Effector memory CD4-positive, alpha-beta T cell (primary cell): ENCODE measurements around the gene SUMF1.

ENCODE experiments used
- DNase-seq, 3 donors: peaks; one replicate each; pipeline ENCODE4 v3.0.0-alpha.2; 2020
- H3K27ac ChIP-seq: 2 replicates; pipeline ENCODE4 v1.7.0; 2013; ENCODE audit warnings: mild to moderate bottlenecking, low read length, moderate library complexity; ENCODE audit not compliant: insufficient read depth, poor library complexity, severe bottlenecking
- H3K27me3 ChIP-seq: replicated peaks from 2 replicates; pipeline ENCODE4 v1.7.0; 2013; ENCODE audit warnings: mild to moderate bottlenecking, low read length; ENCODE audit not compliant: insufficient read depth, control insufficient read depth, poor library complexity, severe bottlenecking
- H3K36me3 ChIP-seq: 2 replicates; pipeline ENCODE4 v1.7.0; 2013; ENCODE audit warnings: mild to moderate bottlenecking, low read length, moderate library complexity; ENCODE audit not compliant: control insufficient read depth, insufficient read depth
- H3K4me1 ChIP-seq: 2 replicates; pipeline ENCODE4 v1.7.0; 2013; ENCODE audit warnings: low read length, mild to moderate bottlenecking; ENCODE audit not compliant: control insufficient read depth, insufficient read depth, poor library complexity, severe bottlenecking
- H3K4me3 ChIP-seq: 2 replicates; pipeline ENCODE4 v1.7.0; 2013; ENCODE audit warnings: low read length, low read depth, mild to moderate bottlenecking; ENCODE audit not compliant: insufficient read depth, poor library complexity, severe bottlenecking
- H3K9me3 ChIP-seq: 2 replicates; pipeline ENCODE4 v1.7.0; 2013; ENCODE audit warnings: mild to moderate bottlenecking, low read length, moderate library complexity; ENCODE audit not compliant: control insufficient read depth

The SUMF1 gene

GRCh38 chr3:4351164-4351855 lies 115.8 kb downstream of the SUMF1 start:
- H3K4me3 ChIP-seq = peak overlapping the region; percentile 45
- no peaks in the 10 kb centered on the region for H3K4me1 ChIP-seq
- H3K36me3 ChIP-seq = no peaks in the 10 kb centered on the region
- DNase-seq = no peak
- H3K9me3 ChIP-seq = no peaks in the 10 kb centered on the region
- no peaks in the 10 kb centered on the region for H3K27me3 ChIP-seq
- peak overlapping the region; percentile 19 for H3K27ac ChIP-seq

DNA sequence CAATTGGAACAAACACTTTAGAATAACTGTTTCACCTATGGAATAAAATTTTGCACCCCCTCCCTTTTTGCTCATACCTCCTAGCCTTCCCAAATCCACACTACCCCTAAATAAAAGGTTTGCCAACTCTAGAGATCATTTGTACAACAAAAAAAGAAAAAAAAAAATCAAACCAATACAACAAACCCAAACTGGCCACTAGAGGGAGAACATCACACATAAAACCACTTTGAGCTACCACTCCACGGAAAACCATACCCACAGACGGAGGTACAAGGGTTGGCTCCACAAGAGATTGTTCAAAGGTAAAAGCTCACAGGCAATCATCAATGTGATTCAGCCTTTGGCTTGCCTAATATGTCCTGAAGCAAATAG lies 116.3 kb downstream of the SUMF1 start:
- Histone ChIP-seq H3K9me3 (no peaks in the 10 kb centered on the region), H3K36me3 (no peaks in the 10 kb centered on the region), H3K4me3 (peak overlapping the region; percentile 45), H3K4me1 (no peaks in the 10 kb centered on the region), H3K27ac (no peak overlapping the region), H3K27me3 (no peaks in the 10 kb centered on the region)
- DNase-seq = peak; percentile 1 to 37 (median 3)

- no peak overlapping the region for H3K27ac ChIP-seq
- H3K4me1 ChIP-seq = no peaks in the 10 kb centered on the region
- H3K36me3 ChIP-seq = no peaks in the 10 kb centered on the region
- no peaks in the 10 kb centered on the region for H3K27me3 ChIP-seq
- H3K9me3 ChIP-seq = no peaks in the 10 kb centered on the region
- DNase-seq = no peak
- no peak overlapping the region for H3K4me3 ChIP-seq
These were observed 123.8 kb downstream of the SUMF1 start for GRCh38 chr3:4343258-4343657.

DNA sequence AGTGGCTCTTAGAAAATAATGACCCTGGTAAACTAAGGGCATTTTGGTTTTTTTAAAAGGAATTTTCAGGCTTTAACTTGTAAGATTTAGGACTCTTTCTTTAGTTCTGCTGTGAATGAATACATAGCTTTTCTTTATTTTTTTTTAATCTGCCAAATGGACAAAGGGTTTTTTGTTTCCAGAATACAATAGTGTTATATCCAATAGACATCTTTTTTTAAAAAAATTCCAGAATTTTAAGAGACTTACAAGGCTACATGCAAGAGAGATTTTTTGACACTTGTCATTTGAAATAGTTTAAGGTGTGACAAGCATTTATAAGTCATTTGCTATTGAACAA lies 125.8 kb downstream of the SUMF1 start:
- Histone ChIP-seq H3K36me3 (no peaks in the 10 kb centered on the region), H3K4me1 (no peaks in the 10 kb centered on the region), H3K27me3 (no peaks in the 10 kb centered on the region), H3K4me3 (no peak overlapping the region), H3K9me3 (no peaks in the 10 kb centered on the region), H3K27ac (no peak overlapping the region)
- no peak for DNase-seq

DNA sequence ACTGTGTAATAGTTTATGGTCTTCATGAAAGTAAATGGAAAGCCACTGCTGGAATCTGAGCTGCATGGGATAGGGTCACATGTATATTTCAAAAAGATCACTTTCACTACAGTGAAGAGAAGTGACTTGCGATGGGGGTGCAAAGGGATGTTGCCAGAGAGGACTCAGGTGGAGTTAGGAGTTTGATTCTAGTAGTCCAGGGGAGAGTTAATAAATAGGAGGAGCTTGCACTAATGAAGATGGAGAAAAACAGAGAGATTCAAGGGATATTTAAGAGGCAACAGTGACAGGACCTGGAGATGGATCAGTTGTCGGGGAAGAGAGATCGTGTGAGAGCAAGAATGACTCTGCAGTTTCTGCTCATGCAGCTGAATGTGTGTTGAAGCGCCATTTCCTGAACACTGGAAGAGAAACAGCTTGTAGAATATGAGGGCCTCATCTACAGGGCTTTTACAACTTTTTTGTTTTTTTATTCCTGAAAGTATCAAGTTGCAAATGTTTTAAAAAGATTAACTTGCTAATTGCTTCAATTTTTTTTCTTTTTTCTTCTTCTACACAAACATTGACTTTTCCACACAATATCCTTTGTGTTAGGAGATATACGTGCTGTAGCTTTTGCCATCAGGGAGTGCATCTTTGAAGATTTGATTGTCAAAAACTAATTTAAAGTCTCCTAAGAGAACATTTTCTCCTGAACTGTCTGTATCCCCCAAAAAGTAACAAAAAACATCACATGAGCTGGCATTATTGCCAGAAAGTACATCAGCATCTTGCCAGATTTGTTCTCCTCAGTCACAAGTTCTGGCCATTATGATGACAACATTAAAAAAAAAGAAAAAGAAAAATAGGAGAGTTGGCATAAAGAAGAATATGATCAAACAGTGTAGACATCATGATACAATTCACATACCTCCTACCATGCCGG lies 126.4 kb downstream of the SUMF1 start:
- Histone ChIP-seq H3K27ac (no peak overlapping the region), H3K4me1 (no peaks in the 10 kb centered on the region), H3K36me3 (no peaks in the 10 kb centered on the region), H3K9me3 (no peaks in the 10 kb centered on the region), H3K27me3 (no peaks in the 10 kb centered on the region), H3K4me3 (no peak overlapping the region)
- DNase-seq = no peak

GRCh38 chr3:4340077-4340410 lies 127.0 kb downstream of the SUMF1 start:
- H3K9me3 ChIP-seq = no peaks in the 10 kb centered on the region
- DNase-seq = no peak
- no peaks in the 10 kb centered on the region for H3K36me3 ChIP-seq
- no peaks in the 10 kb centered on the region for H3K27me3 ChIP-seq
- no peaks in the 10 kb centered on the region for H3K4me1 ChIP-seq
- H3K27ac ChIP-seq = no peak overlapping the region
- H3K4me3 ChIP-seq = no peak overlapping the region

GRCh38 chr3:4338751-4339150 lies 128.3 kb downstream of the SUMF1 start:
- H3K4me1 ChIP-seq = no peaks in the 10 kb centered on the region
- no peaks in the 10 kb centered on the region for H3K27me3 ChIP-seq
- no peaks in the 10 kb centered on the region for H3K9me3 ChIP-seq
- DNase-seq = no peak
- no peak overlapping the region for H3K27ac ChIP-seq
- H3K4me3 ChIP-seq = no peak overlapping the region
- no peaks in the 10 kb centered on the region for H3K36me3 ChIP-seq

- Histone ChIP-seq H3K27me3 (no peaks in the 10 kb centered on the region), H3K4me3 (no peak overlapping the region), H3K36me3 (no peaks in the 10 kb centered on the region), H3K4me1 (no peaks in the 10 kb centered on the region), H3K27ac (no peak overlapping the region), H3K9me3 (no peaks in the 10 kb centered on the region)
- DNase-seq = no peak
These were observed 130.1 kb downstream of the SUMF1 start for GRCh38 chr3:4336850-4337546.

GRCh38 chr3:4335840-4336562 lies 131.1 kb downstream of the SUMF1 start:
- Histone ChIP-seq H3K27ac (no peak overlapping the region), H3K9me3 (no peaks in the 10 kb centered on the region), H3K4me1 (no peaks in the 10 kb centered on the region), H3K27me3 (no peaks in the 10 kb centered on the region), H3K36me3 (no peaks in the 10 kb centered on the region), H3K4me3 (no peak overlapping the region)
- no peak for DNase-seq
